ENCODE results near the gene LRMDA.

LRMDA gene

DNA sequence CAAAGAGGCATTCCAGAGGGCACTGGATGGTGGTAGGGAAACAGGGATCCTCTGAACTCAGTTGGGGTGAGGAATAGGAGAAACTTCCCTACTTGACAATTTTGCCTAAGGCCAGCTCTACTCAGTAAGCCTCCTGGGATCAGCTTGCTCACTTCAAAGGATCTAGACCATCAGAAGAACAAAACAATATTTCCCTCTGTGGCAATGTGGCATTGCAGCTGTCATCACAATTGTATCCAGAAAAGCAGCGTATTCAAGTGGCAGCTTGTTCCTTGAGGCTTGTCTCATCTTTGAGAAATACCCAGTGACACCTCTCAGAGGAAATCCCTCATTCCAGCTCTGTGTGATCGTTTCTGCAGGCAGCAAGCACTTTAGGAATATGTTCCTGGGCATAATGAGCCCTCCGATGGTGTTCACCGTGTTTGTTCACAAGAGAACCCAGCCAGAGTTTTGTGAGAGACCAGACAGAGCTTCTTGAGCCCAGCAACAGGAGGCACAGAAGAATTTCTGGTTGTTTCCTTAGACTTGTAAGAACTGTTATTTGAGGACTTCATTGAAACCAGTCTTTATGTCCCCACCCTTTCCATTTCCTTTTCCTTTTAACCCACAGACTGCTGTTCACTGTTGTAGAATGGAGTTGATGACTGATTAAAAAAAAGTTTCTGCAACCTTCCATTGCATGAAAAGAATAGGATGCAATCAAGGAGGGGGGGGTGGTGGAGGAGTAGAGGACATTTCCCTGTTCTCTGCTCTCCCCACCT is 747.3 kb downstream of the LRMDA start:
- Histone ChIP-seq H3K36me3 (no peaks in the 10 kb centered on the region), H3K4me3 (no peak overlapping the region), H3K4me1 (peaks cover 0 to 10% (median 0%) of the 10 kb centered on the region in 4 donors), H3K9me3 (no peaks in the 10 kb centered on the region), H3K27ac (no peak overlapping the region), H3K27me3 (no peaks in the 10 kb centered on the region)
- intact Hi-C loops (cut with DNase I; ENCODE audit: low total_unique reads) = no loop called here
- TF ChIP-seq, protein P1, sequence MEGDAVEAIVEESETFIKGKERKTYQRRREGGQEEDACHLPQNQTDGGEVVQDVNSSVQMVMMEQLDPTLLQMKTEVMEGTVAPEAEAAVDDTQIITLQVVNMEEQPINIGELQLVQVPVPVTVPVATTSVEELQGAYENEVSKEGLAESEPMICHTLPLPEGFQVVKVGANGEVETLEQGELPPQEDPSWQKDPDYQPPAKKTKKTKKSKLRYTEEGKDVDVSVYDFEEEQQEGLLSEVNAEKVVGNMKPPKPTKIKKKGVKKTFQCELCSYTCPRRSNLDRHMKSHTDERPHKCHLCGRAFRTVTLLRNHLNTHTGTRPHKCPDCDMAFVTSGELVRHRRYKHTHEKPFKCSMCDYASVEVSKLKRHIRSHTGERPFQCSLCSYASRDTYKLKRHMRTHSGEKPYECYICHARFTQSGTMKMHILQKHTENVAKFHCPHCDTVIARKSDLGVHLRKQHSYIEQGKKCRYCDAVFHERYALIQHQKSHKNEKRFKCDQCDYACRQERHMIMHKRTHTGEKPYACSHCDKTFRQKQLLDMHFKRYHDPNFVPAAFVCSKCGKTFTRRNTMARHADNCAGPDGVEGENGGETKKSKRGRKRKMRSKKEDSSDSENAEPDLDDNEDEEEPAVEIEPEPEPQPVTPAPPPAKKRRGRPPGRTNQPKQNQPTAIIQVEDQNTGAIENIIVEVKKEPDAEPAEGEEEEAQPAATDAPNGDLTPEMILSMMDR (IDR thresholded peaks at IDR 0.05) = no peak
- no peak for DNase-seq

DNA sequence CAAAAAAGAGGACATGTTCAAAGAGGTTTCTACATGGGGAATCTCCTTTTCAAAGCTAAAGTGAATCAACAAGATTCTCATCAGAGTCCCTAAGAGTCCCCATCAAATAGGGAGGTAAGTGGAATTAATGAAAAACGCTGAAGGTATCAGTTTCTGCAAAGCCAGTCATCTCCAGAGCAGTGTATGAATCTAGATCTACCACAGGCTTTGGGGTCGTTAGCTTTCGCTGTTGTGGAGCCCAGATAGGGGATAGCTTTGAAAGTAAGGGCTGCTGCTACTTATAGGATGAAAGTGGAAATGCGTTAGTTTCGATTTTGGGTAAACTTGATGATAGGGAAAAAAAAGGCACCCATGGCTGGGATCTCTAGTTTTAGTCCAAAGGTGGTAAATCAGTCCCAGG is 748.4 kb downstream of the LRMDA start:
- TF ChIP-seq, protein P1 (IDR thresholded peaks at IDR 0.05) = no peak
- intact Hi-C loops (cut with DNase I; ENCODE audit: low total_unique reads) = no loop called here
- no peak overlapping the region for H3K4me3 ChIP-seq

DNA sequence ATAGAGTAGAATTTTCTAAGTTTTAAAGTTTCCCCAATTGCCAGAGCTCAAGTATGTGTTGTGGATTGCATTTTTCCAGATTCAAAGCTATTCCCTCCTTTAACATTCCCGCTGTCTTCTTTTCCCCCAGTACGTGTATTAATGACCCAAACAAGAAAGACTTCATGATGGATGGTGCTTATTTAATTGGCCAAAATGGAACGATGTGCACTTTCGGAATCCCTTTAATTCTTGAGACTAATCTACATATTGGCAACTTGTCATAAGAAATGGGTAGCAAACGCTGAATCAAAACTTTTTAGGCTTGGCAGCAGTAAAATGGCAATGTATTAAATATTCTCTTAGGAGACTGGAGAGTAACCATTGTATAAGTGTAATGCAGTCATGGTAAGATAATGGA is 753.2 kb downstream of the LRMDA start:
- no peak for DNase-seq
- TF ChIP-seq, protein P1 (IDR thresholded peaks at IDR 0.05) = no peak
- H3K27me3 ChIP-seq = no peaks in the 10 kb centered on the region
- no peak overlapping the region for H3K27ac ChIP-seq
- no peaks in the 10 kb centered on the region for H3K9me3 ChIP-seq
- H3K4me1 ChIP-seq = peaks cover 0 to 27% (median 0%) of the 10 kb centered on the region in 4 donors
- no peak overlapping the region for H3K4me3 ChIP-seq
- intact Hi-C loops (cut with DNase I; ENCODE audit: low total_unique reads) = no loop called here
- no peaks in the 10 kb centered on the region for H3K36me3 ChIP-seq

More for the DNA sequence above, 748.4 kb downstream of the LRMDA start:
- Histone ChIP-seq H3K9me3 (no peaks in the 10 kb centered on the region), H3K4me1 (peaks cover 0 to 10% (median 0%) of the 10 kb centered on the region in 4 donors), H3K36me3 (no peaks in the 10 kb centered on the region), H3K27me3 (no peaks in the 10 kb centered on the region), H3K27ac (no peak overlapping the region)
- DNase-seq = no peak

DNA sequence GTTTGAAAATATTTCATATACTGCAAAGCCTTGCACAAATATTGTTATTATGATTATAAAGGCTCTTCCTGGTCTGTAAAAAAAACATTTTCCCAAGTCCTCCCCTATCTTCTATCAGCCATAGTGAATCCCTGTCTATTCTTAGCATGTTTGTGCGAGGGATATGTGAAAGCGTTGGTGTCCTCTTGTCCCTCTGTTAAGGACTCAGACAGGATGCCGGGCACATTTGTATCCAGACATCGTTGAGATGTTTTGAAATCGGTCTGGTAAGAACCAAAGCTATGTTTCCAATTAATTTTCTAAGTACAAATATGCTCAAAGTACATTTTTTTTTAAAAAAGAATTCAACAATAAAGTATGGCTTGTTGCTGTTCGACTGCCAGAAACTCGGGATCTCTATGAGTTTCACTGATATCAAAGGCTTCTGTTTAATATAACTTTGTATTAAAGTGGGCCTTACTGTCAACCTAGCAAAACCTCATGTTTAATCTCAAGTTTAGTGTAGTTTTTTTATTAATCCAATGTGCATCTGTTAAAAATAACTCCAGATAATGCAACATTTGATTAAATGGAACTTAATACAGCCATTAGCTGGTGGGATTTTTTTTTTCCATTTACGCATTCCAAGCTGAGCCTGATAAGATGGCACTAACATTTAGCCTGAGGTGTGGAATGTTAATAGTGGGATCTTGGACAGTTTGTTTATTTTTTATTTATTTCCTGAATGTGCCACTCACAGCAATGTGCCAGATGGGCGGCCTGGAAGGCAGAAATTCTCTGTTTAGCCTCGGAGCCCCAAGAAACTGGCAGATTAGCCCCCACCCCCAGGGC is 754.3 kb downstream of the LRMDA start:
- no peaks in the 10 kb centered on the region for H3K27me3 ChIP-seq
- peak overlapping the region in 1 of 2 donors; percentile 24 for H3K27ac ChIP-seq
- intact Hi-C loops (cut with DNase I; ENCODE audit: low total_unique reads) = no loop called here
- TF ChIP-seq, protein P1 (IDR thresholded peaks at IDR 0.05) = no peak
- H3K9me3 ChIP-seq = no peaks in the 10 kb centered on the region
- no peaks in the 10 kb centered on the region for H3K36me3 ChIP-seq
- no peak overlapping the region for H3K4me3 ChIP-seq
- H3K4me1 ChIP-seq = peaks cover 0 to 27% (median 0%) of the 10 kb centered on the region in 4 donors
- no peak for DNase-seq

DNA sequence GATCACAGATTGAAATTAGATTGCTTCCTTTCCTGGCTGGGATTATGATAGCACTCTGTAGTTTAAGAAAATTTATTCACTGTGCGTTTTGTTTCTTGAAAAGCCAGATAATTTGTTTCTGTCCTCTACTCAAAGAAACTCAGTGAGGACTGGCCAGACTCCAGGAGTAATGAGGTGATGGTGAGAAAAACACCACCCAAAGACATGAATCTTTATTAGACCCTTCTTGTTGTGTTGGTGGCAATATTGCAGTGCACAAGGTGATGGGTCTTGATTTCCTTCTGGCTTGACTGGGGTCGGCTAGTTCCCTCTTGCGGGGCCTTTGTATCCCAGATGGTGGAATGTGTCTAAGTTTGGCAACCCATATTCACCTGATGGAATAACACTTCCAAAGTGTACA is 756.8 kb downstream of the LRMDA start:
- TF ChIP-seq, protein P1 (IDR thresholded peaks at IDR 0.05) = no peak
- Histone ChIP-seq H3K36me3 (no peaks in the 10 kb centered on the region), H3K4me3 (no peak overlapping the region), H3K27ac (no peak overlapping the region), H3K4me1 (peaks cover 0 to 17% (median 0%) of the 10 kb centered on the region in 4 donors), H3K27me3 (no peaks in the 10 kb centered on the region), H3K9me3 (no peaks in the 10 kb centered on the region)
- DNase-seq = no peak
- intact Hi-C loops (cut with DNase I; ENCODE audit: low total_unique reads) = no loop called here

All from tibial artery (tissue), 4 donors.